Esophagus squamous epithelium (tissue), 4 donors: ENCODE results near the gene RETREG2.

Source experiments
- CTCF ChIP-seq, 6 experiments: fragments of 450-650 bp in 4 of 6; fragments of 200-600 bp in 2 of 6; sonication (generic) in 2 of 6; IDR thresholded peaks; one replicate each; pipeline ENCODE4 v1.5.1; 2016 to 2019; ENCODE audit warnings: antibody characterized with exemption in 6 of 6, mild to moderate bottlenecking in 4 of 6, moderate library complexity in 4 of 6
- POLR2A ChIP-seq, 4 donors: fragments of 450-650 bp; IDR thresholded peaks; one replicate each; pipeline ENCODE4 v1.6.1; 2017; ENCODE audit warnings: antibody characterized with exemption in 4 of 4, mild to moderate bottlenecking in 4 of 4, moderate library complexity in 3 of 4

DNA sequence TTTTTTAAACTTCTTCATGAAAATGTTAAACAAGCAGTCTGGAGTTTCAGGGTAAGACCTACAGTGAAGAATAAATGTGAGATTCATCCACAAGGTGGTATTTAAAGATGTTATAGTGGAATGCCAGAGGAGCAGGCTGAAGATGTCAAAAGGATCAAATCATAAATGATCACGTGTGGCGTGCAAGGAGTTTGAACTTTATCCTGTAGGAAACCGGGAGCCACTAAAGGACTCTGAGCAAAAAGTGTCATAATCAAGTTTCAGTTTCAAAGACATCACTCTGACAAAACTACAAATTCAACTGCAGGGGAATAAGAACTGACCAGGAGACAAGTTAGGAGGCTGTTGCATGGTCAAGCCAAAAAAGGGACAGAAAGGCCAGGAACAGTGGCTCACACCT lies 37.4 kb upstream of the RETREG2 start:
- TF ChIP-seq CTCF (IDR thresholded peaks at IDR 0.05) (no peak), POLR2A (IDR thresholded peaks at IDR 0.05) (no peak)
